HG03039 (cell line): ENCODE data around the gene F13A1.

Source experiments
- ATAC-seq: cut with Tn5 transposase; IDR thresholded peaks from one replicate; pipeline ENCODE4 v1.9.1; 2021; ENCODE audit warnings: mild to moderate bottlenecking, moderate library complexity; ENCODE audit not compliant: unreplicated experiment

Gene F13A1

DNA sequence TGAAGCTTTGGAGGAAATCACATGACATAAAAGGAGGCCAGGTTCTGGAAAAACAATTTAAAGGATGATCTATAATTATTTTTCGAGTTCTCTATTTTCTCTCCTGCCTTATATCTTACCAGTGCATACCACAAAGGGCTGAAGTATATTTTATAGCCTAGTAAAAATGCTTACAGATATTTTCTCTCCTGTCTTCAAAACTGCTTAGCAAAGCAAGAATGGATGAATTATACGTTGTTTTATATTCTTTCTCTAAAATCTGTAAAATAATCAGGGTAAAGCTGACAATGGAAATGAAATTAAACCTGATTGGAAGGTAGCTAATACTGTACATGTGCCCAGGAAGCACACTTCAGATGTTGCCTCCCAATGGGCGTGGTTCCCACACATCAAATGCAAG is 123.7 kb downstream of the F13A1 start:
- ATAC-seq, result no peak

DNA sequence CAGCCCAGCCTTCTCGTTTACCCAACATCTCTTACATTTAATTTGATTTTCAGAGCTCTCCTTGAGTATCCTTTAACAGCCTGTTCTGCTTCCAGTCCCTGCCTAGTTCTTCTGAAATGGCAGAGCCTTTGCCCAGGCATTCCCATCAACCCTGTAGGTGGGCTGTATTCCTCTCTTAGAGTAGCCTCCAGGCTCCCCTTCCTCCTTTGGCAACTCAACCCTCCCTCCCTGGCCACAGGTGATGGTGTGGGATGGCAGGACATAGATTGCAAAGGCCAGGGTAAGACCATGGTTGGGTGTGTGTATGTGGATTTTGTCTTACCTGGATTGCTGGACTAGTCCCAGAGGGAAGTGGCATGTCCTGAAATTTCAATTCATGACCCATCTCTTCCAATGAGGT is 125.4 kb downstream of the F13A1 start:
- ATAC-seq, result no peak

DNA sequence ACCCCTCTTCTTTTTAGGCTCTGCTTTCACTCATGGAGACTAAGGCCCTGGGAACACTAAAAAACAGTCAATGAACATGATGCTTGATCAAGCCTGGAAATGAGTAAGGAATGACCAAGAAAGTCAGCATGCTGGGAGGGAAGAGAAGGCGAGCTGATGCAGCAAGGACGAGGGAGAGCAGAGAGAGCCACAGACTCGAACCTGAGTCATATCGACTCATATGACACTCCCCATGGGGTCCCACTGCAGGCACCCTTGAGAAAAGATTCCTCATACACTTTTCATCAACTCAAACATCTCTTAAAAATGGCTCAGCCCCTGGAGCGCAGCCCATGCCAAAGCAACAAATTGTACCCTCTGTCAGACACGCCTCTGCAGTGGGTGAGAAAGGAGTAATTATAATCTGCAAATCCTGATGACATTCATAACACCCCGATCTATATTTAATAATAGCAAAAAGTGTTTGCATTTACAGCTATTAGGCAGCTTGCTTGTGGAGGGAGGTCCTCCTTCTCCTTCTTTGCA is 127.2 kb downstream of the F13A1 start:
- ATAC-seq, result no peak

DNA sequence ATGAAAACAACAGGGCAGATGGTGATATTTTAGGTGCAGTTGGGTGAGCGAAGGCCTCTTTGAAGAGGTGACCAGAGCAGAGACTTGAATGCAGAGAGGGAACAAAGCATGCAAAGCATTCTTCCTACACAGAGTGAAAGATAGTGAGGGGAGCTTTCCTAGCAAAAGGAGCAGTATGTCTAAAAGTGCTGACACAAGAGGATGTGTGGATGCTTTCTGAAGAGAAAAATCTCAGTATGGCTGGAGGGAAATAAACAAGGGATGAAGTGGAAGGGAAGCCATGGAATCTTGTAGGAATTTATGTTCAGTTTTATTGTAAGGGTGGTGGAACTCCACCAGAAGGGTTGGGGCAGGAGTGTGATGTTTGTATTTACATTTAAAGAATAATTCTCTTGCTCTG is 128.6 kb downstream of the F13A1 start:
- ATAC-seq, result no peak

DNA sequence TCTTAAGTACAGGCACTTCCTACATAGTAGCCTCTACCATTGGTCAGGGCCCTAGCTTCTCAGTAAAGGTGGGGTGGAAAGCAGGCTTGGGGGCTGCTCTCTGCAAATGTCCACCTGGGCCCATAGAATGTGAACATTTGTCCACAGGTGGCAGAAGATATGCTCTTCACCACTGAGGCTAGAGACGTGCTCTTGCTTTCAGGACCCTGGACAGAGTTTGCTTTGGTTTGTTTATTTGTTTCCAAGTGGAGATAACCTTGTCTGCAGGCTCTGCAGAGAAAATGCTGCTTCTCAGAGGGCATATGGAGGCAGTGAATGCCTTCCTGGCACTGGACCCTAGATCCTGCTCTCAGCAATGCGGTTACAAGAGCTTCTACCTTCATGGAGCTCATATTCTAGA is 129.0 kb downstream of the F13A1 start:
- ATAC-seq, result no peak

DNA sequence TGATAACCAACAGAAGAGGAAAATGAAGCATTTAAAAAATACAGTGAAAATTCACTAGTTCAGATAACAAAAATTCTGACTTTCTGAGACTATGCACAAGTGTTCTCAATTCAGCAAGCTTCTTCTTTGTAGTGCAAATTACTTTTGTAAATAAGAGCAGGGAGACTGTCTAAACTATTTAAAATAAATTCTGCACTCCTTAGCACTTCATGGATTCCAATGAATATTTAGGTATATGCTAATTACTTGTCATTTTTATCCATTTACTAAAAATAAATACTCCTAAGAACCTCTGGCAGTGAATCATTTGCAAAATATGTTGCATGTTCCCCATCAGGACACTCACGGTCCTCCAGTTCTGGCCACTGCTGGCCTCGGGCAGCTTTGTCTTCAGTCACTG is 139.8 kb downstream of the F13A1 start:
- no peak for ATAC-seq

DNA sequence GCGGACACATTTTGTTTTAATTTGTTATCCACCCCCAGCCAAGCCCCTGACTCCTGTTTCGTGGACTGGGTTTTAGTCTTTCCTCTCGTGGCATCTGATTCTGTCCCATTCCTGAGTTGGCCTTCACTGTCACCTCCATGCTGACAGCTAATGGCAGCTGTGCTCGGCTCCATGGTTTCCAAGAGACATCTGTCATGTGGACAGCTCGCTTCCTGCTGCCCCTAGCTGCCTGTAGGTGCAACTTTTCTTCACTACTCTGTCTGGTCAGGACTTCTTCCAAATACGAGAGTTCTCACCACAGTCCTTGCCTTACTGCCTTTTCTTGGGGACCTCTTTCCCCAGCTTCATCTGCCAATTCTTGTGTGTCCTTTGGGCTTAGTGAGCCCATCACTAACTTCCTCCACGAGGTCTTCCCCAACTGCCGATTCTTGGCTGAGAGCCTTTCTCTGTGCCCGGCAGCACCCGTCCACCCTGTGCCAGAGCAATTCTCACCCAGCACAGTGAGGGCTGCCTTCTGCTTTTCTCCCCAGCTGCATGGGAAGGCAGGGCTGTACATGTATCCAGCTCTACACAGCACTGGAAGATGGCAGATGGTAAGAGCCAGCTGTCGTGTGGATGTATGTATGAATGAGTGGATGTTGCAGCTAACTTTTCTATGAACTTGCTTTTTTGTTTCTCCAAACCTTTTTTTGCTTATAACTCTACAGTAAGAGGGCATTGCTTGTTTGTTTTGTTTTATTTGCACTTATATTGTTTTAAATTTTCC is 140.4 kb downstream of the F13A1 start:
- ATAC-seq, result no peak

DNA sequence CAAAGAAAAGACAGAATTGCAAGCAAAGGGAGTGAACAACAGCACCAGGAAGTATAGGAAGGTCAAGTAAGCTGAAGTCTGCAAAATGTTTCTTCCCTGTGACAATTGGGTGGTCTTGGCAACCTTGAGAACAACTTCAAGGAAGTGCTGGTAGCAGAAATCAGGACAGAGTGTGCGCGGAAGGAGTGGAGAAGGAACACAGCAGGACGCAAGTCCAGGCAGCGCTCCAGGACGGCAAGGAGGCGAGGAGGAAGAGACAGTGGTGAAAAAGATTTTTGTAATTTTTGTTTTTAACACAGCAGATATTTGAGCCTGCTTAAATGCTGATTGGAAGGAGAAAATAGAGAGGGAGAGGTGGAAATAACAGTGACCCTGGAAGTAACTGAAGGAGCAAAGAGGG is 141.7 kb downstream of the F13A1 start:
- no peak for ATAC-seq

DNA sequence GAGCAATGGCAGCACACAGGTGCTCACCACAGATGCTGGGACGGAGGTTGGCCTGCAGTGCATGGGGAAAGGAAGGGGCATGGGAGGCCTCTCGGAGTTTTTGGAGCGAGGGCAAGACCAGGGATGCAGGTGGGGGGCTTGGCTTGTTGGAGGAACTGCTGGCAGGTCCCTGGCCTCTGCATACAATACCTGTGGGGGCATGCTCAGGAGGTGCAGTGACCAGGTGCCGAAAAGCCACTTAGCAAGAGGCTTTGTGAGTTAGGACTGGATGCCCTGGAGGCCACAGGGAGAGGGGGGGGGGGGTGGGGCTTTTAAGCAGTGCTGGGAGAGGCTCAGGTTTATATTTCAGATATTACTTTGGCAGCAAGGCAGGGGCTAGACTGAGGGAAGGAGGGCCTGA is 142.7 kb downstream of the F13A1 start:
- ATAC-seq, result no peak

DNA sequence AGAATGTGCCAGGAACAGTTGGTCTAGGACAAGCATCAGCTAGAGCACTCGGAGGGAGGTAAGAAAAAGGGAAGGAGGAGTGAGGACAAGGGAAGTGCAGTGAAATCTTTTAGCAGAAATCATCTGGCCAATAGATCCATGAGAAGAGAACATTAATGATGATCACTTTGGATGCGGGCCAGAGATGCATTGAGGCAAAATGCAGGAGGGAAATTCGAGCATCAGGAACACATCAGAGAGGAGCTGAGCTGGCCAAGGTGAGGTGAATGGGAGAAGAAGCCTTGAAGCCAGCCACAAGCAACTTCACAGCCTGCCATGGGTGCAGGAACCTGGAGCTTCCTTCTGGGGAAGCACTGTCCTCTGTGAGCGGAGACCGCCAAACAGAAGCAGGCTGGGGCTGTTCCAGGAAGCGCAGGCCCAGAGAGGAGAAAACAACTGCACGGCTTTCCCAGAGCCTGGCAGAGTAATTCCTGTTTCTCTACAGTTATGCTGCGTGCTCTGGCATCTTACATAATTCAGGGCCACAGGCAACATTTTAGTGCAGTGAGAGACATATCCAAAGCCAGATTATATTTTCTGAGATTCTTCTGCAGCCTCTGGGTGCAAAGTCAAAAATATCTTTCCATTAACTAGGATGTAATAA is 143.8 kb downstream of the F13A1 start:
- ATAC-seq, result no peak

DNA sequence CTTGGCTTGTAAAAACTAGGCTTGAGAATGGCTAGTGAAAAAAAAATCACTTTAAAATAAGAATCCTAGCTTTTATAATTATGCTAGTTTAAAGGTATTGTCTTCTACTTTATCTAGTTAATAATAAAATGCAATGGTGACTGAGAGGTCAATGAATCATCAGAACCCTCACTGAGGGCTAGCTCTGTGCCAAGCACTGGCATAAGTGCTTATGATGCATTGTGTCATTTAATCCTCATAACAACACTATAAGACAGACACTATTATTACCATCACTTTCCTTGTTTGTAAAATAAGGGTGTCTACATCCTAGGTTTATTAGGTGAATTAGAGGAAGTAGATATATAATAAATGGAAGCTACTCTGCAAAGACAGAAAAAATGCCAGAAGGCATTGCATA is 144.3 kb downstream of the F13A1 start:
- no peak for ATAC-seq

DNA sequence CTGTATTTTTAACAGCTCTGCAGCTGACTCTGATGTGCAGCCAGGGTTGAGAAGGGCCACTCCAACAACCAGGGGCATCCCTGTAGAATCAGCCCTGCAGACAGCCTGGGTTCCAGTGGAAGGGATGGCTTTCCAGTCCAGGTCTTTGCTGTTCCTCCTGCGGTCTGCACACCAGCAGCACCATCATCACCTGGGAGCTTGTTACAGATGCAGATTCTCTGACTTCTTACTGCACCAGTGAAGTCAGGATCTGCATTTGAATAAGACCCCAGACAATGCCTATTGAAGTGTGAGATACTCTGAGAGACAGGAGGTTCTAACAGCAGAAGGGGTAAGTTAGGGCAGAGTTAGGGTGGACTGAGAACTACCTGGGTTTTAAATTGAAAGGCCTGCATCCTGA is 151.3 kb downstream of the F13A1 start:
- no peak for ATAC-seq

DNA sequence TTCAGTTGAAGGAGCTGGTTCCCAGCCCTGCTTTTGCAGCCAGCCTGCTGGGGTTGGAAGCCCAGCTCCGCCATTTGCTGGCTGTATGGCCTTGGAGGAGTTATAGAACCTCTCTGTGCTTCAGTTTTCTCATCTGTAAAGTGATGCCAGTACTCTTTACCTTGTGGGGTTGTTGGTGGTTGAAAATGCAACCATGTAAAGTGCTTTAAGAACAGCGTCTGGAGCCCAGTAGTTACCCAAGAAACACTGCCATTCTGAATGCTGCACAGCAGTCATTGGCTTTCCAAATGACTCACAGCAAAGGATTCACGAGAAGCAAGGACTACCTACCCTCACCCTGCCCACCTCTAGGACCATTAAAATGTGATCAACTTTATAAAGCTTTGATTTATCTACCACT is 154.4 kb downstream of the F13A1 start:
- no peak for ATAC-seq

DNA sequence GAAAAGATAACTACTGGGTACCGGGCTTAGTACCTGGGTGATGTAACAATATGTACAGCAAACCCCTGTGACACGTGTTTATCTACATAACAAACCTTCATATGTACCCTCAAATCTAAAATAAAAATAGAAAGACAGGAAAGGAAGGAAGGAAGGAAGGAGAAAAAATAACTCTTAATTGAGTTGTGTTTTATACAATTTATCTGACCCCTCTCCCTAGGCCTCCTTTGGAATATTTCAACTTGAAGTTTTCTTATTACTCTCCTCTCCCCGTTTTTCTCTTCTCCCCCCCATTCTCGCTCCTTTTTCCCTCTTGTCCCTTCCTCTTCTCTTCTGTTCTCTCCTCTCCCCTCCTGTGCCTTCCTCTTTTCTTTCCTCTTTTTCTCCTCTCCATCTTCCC is 156.1 kb downstream of the F13A1 start:
- no peak for ATAC-seq

DNA sequence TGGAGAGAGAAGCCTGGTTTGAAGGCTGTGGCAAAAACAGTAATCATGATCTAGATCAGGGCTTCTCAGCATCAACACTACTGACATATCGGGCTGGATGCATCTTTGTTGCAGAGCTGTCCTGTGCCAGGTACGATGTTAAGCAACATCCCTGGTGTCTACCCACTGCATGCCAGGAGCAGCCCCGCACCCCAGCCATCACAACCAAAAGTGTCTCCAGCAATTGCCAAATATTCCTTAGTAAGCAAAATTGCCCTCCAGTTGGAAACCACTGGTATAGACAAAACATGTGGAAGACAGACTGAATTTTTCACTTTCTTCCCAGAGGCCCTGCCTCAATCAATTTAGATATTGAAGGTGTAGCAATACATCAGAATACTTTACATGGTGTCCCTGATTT is 166.1 kb downstream of the F13A1 start:
- ATAC-seq, result no peak

DNA sequence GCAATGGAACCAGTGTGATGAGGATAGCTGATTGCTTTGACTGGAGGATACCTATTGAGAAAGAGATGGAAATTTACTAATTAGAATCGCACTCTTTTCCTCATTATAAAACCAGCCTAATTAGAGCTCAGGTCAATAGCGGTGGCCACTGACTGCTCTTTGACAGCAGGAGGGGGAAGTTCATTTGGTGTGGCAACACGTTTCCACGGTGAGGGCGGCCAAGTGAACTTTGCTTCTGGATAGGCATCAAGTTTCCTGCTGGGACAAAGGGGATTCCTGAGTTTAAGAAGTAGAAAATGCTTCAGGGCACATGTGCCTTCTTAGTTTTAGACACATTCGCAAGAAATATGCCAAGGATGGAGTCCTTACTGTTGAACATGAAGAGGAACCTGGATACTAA is 168.4 kb downstream of the F13A1 start:
- ATAC-seq, result no peak

DNA sequence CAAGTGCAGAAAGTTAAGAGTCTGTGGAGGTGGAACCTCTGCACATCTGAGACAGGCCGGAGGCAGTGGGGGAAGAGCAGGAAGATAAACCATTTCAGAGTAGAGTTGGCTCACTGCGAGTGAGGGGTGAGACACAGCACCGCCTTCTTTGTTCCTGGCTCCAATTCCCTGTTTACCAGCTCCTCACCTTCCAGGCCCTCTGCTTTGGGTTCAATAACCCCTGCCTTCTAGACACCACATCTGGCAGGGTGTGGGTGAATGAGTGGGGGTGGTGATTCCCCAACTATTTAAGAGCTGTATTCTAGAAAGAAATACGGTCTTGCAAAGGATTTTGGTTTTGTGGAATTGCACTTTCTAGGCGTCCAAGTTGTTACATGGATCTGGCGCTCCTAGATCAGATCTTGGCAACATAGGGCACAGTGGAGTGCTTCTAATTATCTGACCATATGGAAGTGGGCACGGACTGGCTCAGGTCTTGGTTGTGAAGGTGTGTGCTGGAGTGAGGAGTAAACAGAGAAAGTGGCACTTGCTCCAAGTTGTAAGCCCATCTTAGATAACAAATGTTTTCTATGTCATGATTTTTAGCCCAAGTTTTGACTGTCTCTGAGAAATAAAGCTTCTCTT is 172.2 kb downstream of the F13A1 start:
- ATAC-seq, result no peak

DNA sequence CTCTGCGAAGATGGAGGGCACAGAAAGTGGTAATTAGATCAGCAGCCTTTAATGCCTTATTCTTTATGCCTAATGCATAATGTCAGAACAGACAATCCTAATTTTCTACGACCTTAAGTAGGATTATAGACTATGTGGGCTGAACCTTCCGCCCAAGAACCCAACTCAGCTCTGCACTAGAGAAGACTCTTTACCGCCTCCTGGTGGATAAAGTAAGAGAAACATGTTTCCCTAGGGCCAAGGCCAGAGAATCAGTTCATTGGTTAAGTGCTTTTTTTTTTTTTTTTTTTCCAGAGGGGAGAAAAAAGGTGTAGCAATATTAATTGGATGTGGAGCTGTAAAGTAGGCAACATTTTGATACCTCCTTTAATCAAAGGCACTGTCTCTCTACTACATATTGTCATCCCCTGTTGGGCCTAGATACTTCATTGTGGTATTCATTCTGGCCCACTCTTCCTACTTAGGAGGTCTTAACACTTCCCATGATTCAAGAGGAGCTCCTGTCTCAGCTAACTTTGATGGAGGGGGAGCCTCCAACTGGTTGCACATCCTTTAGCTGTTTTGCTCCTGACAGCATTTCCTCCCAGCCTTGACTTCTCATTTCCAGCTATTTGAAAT is 188.9 kb downstream of the F13A1 start:
- no peak for ATAC-seq

DNA sequence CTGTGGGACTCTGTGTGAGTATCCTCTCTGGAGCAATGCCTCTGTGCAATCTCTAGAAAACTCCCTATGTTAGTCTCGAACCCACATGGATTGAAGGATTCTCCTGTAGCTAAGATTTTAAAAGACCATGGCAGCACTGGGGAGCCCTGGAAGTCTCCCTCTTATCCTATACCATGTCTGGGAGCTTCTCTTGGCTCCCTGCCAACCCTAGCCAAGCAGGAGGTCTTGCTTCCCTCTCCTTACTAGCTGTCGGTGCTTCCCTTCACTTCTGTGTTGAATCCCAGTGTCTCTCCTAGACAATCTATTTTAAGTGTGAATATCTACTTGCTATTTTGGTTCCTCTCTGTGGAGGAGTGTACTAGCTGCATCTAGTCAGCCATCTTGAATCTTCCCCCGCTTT is 195.0 kb downstream of the F13A1 start:
- ATAC-seq, result no peak

DNA sequence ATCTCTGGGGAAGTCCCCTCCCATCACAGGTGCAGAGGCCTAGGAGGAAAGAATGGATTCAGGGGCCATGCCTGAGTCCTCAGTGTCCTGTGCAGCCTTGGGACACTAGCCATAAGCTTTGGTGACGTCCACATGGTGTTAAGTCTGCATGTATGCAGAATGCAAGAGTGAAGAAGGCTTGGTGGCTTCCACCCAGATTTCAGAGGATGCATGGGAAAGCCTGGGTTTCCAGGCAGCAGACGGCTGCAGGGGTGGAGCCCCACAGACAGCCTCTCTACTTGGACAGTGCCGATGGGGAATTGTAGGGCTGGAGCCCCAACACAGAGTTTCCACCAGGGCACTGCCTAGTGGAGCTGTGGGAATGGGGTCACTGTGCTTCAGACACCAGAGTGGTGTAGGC is 196.7 kb downstream of the F13A1 start:
- ATAC-seq, result no peak

DNA sequence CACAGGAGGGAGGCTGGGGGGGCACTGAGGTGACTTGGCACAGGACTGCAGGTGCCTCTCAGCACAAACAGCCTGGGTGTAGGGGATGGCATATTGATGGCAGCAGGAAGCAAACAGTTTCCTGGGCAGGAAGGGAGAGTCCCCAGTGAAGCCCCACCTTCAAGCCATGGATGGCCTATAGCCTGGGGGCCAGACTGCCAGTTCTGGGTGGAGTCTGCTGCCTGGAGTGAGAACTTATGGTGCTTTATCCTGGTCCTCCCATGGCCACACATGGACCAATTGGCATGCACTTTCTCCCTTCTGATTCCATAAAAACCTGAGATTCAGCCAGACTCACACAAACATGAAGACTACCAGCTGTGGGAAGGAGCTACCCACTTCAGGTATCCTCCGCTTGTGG is 198.5 kb downstream of the F13A1 start:
- no peak for ATAC-seq
